Measurements from ENCODE around the gene TMEM30A. TPM values are rescaled to one million over a fixed set of nuclear protein-coding genes. Genes with fewer than 3 reads are reported as not detected.
A peak's percentile ranks its signal among the peaks of the same experiment; 100 is the strongest.

Gene TMEM30A
- total and polyA plus RNA-seq, 2 donors (not counting 3 experiments of a cell fraction or from before 2014, with no cell fraction given) = 42.2 to 197 TPM

- Histone ChIP-seq H3K4me1 (ENCODE audit: control insufficient read depth, extremely low read depth, insufficient read depth, low read length) (peaks cover 49% of the 10 kb centered on the region), H3K4me3 (replicated peaks in 1 of 3; ENCODE audit: insufficient read depth in 1 of 3, low read depth in 1 of 3, low read length in 3 of 3) (peak overlapping the region in 2 of 3 experiments; percentile 6 to 15), H4K20me1 (replicated peaks; ENCODE audit: control insufficient read depth, extremely low read depth, insufficient read depth, low read length) (peaks cover 2% of the 10 kb centered on the region), H2AFZ (ENCODE audit: low read depth, low read length) (no peak overlapping the region), H3K9ac (replicated peaks; ENCODE audit: extremely low read depth, insufficient read depth, low read length) (no peak overlapping the region), H3K27ac (ENCODE audit: insufficient read depth, low read depth, low read length) (peak overlapping the region; percentile 12), H3K27me3 (ENCODE audit: control insufficient read depth in 2 of 2, insufficient read depth in 2 of 2, low read length in 2 of 2) (no peaks in the 10 kb centered on the region), H3K4me2 (ENCODE audit: insufficient read depth, low read length) (peak overlapping the region; percentile 32), H3K9me1 (replicated peaks; ENCODE audit: control insufficient read depth, extremely low read depth, insufficient read depth, low read length) (no peaks in the 10 kb centered on the region), H3K79me2 (ENCODE audit: control insufficient read depth, insufficient read depth, low read length) (peaks cover 92% of the 10 kb centered on the region), H3K36me3 (ENCODE audit: control insufficient read depth in 2 of 2, extremely low read depth in 1 of 2, insufficient read depth in 2 of 2, low read length in 2 of 2) (no peaks in the 10 kb centered on the region), H3K9me3 (replicated peaks; ENCODE audit: control insufficient read depth, insufficient read depth, low read length) (no peaks in the 10 kb centered on the region)
- no TSS peak for BruUV-seq (replicated peaks)
- DNase-seq (ENCODE audit: low read depth, low spot score) (no peak), FAIRE-seq (no peak)
- dilution Hi-C loops (cut with MboI; ENCODE audit: extremely low pct_ligation_motif_present, low sequenced_read_pairs) = no loop called here
- no peak for TF ChIP-seq POLR2A (IDR thresholded peaks at IDR 0.05; ENCODE audit: low read depth, low read length)
- TF ChIP-seq MAX (IDR thresholded peaks at IDR 0.05; ENCODE audit: insufficient read depth, insufficient read length) = no peak
- no peak for TF ChIP-seq EZH2 (IDR thresholded peaks at IDR 0.05; ENCODE audit: borderline replicate concordance, low read depth, low read length, severe bottlenecking)
- TF ChIP-seq MYC (IDR thresholded peaks at IDR 0.05; ENCODE audit: low read depth, low read length) = no peak
- TF ChIP-seq, protein P1, sequence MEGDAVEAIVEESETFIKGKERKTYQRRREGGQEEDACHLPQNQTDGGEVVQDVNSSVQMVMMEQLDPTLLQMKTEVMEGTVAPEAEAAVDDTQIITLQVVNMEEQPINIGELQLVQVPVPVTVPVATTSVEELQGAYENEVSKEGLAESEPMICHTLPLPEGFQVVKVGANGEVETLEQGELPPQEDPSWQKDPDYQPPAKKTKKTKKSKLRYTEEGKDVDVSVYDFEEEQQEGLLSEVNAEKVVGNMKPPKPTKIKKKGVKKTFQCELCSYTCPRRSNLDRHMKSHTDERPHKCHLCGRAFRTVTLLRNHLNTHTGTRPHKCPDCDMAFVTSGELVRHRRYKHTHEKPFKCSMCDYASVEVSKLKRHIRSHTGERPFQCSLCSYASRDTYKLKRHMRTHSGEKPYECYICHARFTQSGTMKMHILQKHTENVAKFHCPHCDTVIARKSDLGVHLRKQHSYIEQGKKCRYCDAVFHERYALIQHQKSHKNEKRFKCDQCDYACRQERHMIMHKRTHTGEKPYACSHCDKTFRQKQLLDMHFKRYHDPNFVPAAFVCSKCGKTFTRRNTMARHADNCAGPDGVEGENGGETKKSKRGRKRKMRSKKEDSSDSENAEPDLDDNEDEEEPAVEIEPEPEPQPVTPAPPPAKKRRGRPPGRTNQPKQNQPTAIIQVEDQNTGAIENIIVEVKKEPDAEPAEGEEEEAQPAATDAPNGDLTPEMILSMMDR (IDR thresholded peaks at IDR 0.05; ENCODE audit: extremely low read depth in 1 of 2, insufficient read depth in 1 of 2, low read depth in 1 of 2, low read length in 2 of 2) = no peak
- TF ChIP-seq POLR2AphosphoS5 (IDR thresholded peaks at IDR 0.05; ENCODE audit: insufficient read depth, low read depth, low read length) = no peak
- TF ChIP-seq JUN (IDR thresholded peaks at IDR 0.05; ENCODE audit: borderline replicate concordance, insufficient read depth, insufficient read length, low read depth) = no peak
- no peak for TF ChIP-seq FOS (IDR thresholded peaks at IDR 0.05; ENCODE audit: borderline replicate concordance, insufficient read depth, low read length)
- no peak for TF ChIP-seq GATA2 (IDR thresholded peaks at IDR 0.05; ENCODE audit: insufficient read depth, insufficient read length, low read depth, low read length)
- ChIA-PET CTCF (interaction anchor here (1.1 to 9.8 kb wide), 5 partner anchors 13 to 249 kb away, joined by 3 to 95 read pairs (median 5); no protein-coding TSS in a partner anchor), POLR2A (interaction anchor here (0.7 to 1.2 kb wide), 2 partner anchors 10 to 245 kb away, joined by 3 read pairs; no protein-coding TSS in a partner anchor)
- intact Hi-C loops (cut with micrococcal nuclease) = no loop called here
Observed at GRCh38 chr6:75280131-75280855, 4.3 kb downstream of the TMEM30A start.

All from endothelial cell of umbilical vein (primary cell).